Liver (tissue), 9 donors: Measurements from ENCODE around the gene CMTM6. TPM values are rescaled to one million over a fixed set of nuclear protein-coding genes. Genes with fewer than 3 reads are reported as not detected.

ENCODE experiments used
- DNase-seq: peaks from one replicate; pipeline ENCODE4 v3.0.0-alpha.2; 2017; ENCODE audit warnings: low spot score
- H3K27ac ChIP-seq, 2 donors: one replicate each; pipeline ENCODE4 v1.7.0; 2013; ENCODE audit warnings: inconsistent platforms in 2 of 2, low read length in 2 of 2, control low read depth in 1 of 2, low read depth in 1 of 2, mild to moderate bottlenecking in 1 of 2
- H3K27me3 ChIP-seq, 4 donors: one replicate each; pipeline versions ENCODE4 v1.6.1 to v1.7.0; 2013; ENCODE audit warnings: low read length in 3 of 4, inconsistent platforms in 1 of 4, mild to moderate bottlenecking in 1 of 4, moderate library complexity in 1 of 4; ENCODE audit not compliant: control insufficient read depth in 4 of 4, insufficient read depth in 4 of 4
- H3K36me3 ChIP-seq, 4 donors: one replicate each; pipeline versions ENCODE4 v1.6.1 to v1.7.0; 2013; ENCODE audit warnings: low read length in 3 of 4, mild to moderate bottlenecking in 3 of 4, low read depth in 1 of 4, moderate library complexity in 1 of 4; ENCODE audit not compliant: control insufficient read depth in 4 of 4, insufficient read depth in 3 of 4
- H3K4me1 ChIP-seq, 4 donors: one replicate each; pipeline versions ENCODE4 v1.6.1 to v1.7.0; 2013; ENCODE audit warnings: low read length in 3 of 4, mild to moderate bottlenecking in 3 of 4, moderate library complexity in 1 of 4; ENCODE audit not compliant: control insufficient read depth in 4 of 4, insufficient read depth in 4 of 4
- H3K4me3 ChIP-seq, 3 donors: one replicate each; pipeline versions ENCODE4 v1.6.1 to v1.7.0; 2013; ENCODE audit warnings: low read length in 3 of 3, control low read depth in 1 of 3, low read depth in 1 of 3, mild to moderate bottlenecking in 1 of 3
- H3K9ac ChIP-seq, 2 donors: one replicate each; pipeline ENCODE4 v1.7.0; 2013; ENCODE audit warnings: low read length in 2 of 2, mild to moderate bottlenecking in 2 of 2, moderate library complexity in 2 of 2, control low read depth in 1 of 2, low read depth in 1 of 2
- H3K9me3 ChIP-seq, 4 donors: one replicate each; pipeline versions ENCODE4 v1.6.1 to v1.7.0; 2013; ENCODE audit warnings: low read length in 3 of 4; ENCODE audit not compliant: control insufficient read depth in 4 of 4
- EGR1 ChIP-seq, 2 donors: IDR thresholded peaks; 2 replicates each; pipeline ENCODE4 v1.6.1; 2016 to 2018; ENCODE audit warnings: antibody characterized with exemption in 2 of 2, low read depth in 2 of 2
- FOXA2 ChIP-seq: IDR thresholded peaks from 2 replicates; pipeline ENCODE4 v1.6.1; 2016; ENCODE audit warnings: antibody characterized with exemption
- GABPA ChIP-seq, 2 donors: IDR thresholded peaks in 1 of 2; conservative IDR thresholded peaks in 1 of 2; 2 replicates each; pipeline ENCODE4 v1.6.1; 2016; ENCODE audit warnings: antibody characterized with exemption in 2 of 2, mild to moderate bottlenecking in 1 of 2, moderate library complexity in 1 of 2
- HNF4A ChIP-seq, 2 donors: conservative IDR thresholded peaks; 2 replicates each; pipeline ENCODE4 v1.6.1; 2016; ENCODE audit warnings: antibody characterized with exemption in 2 of 2, mild to moderate bottlenecking in 2 of 2
- JUND ChIP-seq, 2 donors: IDR thresholded peaks; 2 replicates each; pipeline ENCODE4 v1.6.1; 2016; ENCODE audit warnings: antibody characterized with exemption in 2 of 2
- NR2F2 ChIP-seq: IDR thresholded peaks from 2 replicates; pipeline ENCODE4 v1.6.1; 2016; ENCODE audit warnings: antibody characterized with exemption
- RAD21 ChIP-seq, 2 donors: IDR thresholded peaks; 2 replicates each; pipeline ENCODE4 v1.6.1; 2016; ENCODE audit warnings: antibody characterized with exemption in 2 of 2, mild to moderate bottlenecking in 2 of 2
- RXRA ChIP-seq, 2 donors: IDR thresholded peaks; 2 replicates each; pipeline ENCODE4 v1.6.1; 2017 to 2018; ENCODE audit warnings: antibody characterized with exemption in 2 of 2, mild to moderate bottlenecking in 1 of 2
- TAF1 ChIP-seq: conservative IDR thresholded peaks from 2 replicates; pipeline ENCODE4 v1.6.1; 2016; ENCODE audit warnings: antibody characterized with exemption, mild to moderate bottlenecking
- YY1 ChIP-seq: IDR thresholded peaks from 2 replicates; pipeline ENCODE4 v1.6.1; 2016; ENCODE audit warnings: antibody characterized with exemption, mild to moderate bottlenecking
- WGBS: extraction: QIAGEN DNeasy Blood & Tissue Kit; methylation state at CpG from one replicate; pipeline ENCODE4 v1.1.7; 2013; 5-methylcytosine and 5-hydroxymethylcytosine counted together
- polyA plus RNA-seq, 2 donors: library from polyadenylated mRNA; stranded (reverse) in 1 of 2; unstranded in 1 of 2; fragments of 200-250 nt in 1 of 2; fragments of >200 nt in 1 of 2; fragmentation: Nextera tagmentation in 1 of 2; extraction: Ambion mirVana in 1 of 2; gene quantifications; one replicate each; pipeline versions ENCODE4 v1.2.1 to v1.2.3, GENCODE V29; 2013 to 2015
- total RNA-seq, 2 donors: library from RNA; depleted of rRNA; stranded (reverse); fragments of >200 nt; gene quantifications; one replicate each; pipeline ENCODE4 v1.2.3, GENCODE V29; 2014
- TF ChIP-seq, protein P1 (sequence below): IDR thresholded peaks from 2 replicates; pipeline ENCODE4 v1.6.1; 2016; ENCODE audit warnings: antibody characterized with exemption
- TF ChIP-seq, protein P2 (sequence below): IDR thresholded peaks from 2 replicates; pipeline ENCODE4 v1.6.1; 2016; ENCODE audit warnings: antibody characterized with exemption, mild to moderate bottlenecking
- TF ChIP-seq, protein P3 (sequence below): fragments of 150-350 bp; IDR thresholded peaks from 2 replicates; pipeline ENCODE4 v1.5.1; 2017; ENCODE audit warnings: improper control_type of control experiment, low read depth, low read length; ENCODE audit not compliant: missing input control
- TF ChIP-seq, protein P4 (sequence below): IDR thresholded peaks from 2 replicates; pipeline ENCODE4 v1.6.1; 2016; ENCODE audit warnings: antibody characterized with exemption
- TF ChIP-seq, protein P5 (sequence below): IDR thresholded peaks from 2 replicates; pipeline ENCODE4 v1.6.1; 2016; ENCODE audit warnings: antibody characterized with exemption
- donor health status: healthy.
- donor health status: healthy.
- donor health status: healthy.
- donor health status: healthy.
- donor health status: healthy.

Gene CMTM6
- total and polyA plus RNA-seq, 4 donors, result 45.7 to 77.9 (median 51.8) TPM

DNA sequence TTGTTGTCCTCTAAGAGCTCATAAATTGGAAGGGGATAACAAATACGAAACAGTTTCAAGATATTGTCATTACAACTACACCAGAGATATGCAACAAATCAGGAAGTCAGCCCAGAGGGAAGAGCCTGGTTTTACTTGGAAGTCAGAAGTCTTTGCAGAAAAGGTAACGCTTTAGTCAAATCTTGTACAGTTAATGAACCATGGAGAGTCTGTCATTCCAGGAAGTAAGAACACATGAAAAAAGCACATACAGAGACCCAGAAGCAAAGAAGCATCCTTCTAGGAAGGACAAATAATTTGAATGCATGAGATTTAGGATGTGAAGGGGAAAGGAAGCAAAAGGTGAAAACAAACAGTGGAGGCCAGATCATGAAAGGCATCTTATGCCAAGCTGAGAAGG is 48.4 kb upstream of the CMTM6 start:
- peaks cover 0 to 3% (median 0%) of the 10 kb centered on the region in 4 donors for H3K4me1 ChIP-seq
- H3K9ac ChIP-seq, result no peak overlapping the region
- H3K36me3 ChIP-seq, result no peaks in the 10 kb centered on the region
- no peak overlapping the region for H3K4me3 ChIP-seq
- 88% methylated on average over 2 of the region's 2 CpGs for WGBS
- H3K9me3 ChIP-seq, result no peaks in the 10 kb centered on the region
- H3K27ac ChIP-seq, result no peak overlapping the region
- no peak for DNase-seq
- TF ChIP-seq YY1 (no peak), EGR1 (IDR thresholded peaks at IDR 0.05; ENCODE audit: low read depth in 2 of 2) (no peak), NR2F2 (no peak), FOXA2 (no peak)
- TF ChIP-seq, protein P1, sequence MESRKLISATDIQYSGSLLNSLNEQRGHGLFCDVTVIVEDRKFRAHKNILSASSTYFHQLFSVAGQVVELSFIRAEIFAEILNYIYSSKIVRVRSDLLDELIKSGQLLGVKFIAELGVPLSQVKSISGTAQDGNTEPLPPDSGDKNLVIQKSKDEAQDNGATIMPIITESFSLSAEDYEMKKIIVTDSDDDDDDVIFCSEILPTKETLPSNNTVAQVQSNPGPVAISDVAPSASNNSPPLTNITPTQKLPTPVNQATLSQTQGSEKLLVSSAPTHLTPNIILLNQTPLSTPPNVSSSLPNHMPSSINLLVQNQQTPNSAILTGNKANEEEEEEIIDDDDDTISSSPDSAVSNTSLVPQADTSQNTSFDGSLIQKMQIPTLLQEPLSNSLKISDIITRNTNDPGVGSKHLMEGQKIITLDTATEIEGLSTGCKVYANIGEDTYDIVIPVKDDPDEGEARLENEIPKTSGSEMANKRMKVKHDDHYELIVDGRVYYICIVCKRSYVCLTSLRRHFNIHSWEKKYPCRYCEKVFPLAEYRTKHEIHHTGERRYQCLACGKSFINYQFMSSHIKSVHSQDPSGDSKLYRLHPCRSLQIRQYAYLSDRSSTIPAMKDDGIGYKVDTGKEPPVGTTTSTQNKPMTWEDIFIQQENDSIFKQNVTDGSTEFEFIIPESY, result no peak
- H3K27me3 ChIP-seq, result no peaks in the 10 kb centered on the region

DNA sequence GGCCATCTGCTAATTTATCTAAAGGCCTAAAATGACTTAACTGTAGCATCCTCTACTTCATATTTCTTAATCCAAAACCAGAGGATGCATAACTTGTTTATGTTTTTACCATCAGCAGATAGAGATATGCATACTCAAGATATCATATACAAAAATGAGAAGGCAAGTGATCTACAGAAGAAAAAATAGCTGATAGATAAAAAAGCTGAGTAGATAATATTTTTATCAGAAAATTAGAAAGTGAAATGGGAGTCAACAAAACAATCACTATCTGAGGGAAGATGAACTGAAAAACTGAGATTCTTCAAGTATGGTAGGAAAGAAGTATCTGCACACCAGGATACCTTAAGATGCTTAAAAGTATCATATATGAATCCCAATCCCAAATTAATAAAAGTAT is 42.7 kb upstream of the CMTM6 start:
- Histone ChIP-seq H3K9ac (no peak overlapping the region), H3K27me3 (no peaks in the 10 kb centered on the region), H3K4me3 (no peak overlapping the region), H3K36me3 (peaks cover 0 to 3% (median 2%) of the 10 kb centered on the region in 4 donors), H3K4me1 (no peaks in the 10 kb centered on the region), H3K27ac (no peak overlapping the region), H3K9me3 (no peaks in the 10 kb centered on the region)
- no peak for TF ChIP-seq YY1
- TF ChIP-seq EGR1 (IDR thresholded peaks at IDR 0.05; ENCODE audit: low read depth in 2 of 2), result no peak
- TF ChIP-seq TAF1, result no peak
- TF ChIP-seq, protein P2, sequence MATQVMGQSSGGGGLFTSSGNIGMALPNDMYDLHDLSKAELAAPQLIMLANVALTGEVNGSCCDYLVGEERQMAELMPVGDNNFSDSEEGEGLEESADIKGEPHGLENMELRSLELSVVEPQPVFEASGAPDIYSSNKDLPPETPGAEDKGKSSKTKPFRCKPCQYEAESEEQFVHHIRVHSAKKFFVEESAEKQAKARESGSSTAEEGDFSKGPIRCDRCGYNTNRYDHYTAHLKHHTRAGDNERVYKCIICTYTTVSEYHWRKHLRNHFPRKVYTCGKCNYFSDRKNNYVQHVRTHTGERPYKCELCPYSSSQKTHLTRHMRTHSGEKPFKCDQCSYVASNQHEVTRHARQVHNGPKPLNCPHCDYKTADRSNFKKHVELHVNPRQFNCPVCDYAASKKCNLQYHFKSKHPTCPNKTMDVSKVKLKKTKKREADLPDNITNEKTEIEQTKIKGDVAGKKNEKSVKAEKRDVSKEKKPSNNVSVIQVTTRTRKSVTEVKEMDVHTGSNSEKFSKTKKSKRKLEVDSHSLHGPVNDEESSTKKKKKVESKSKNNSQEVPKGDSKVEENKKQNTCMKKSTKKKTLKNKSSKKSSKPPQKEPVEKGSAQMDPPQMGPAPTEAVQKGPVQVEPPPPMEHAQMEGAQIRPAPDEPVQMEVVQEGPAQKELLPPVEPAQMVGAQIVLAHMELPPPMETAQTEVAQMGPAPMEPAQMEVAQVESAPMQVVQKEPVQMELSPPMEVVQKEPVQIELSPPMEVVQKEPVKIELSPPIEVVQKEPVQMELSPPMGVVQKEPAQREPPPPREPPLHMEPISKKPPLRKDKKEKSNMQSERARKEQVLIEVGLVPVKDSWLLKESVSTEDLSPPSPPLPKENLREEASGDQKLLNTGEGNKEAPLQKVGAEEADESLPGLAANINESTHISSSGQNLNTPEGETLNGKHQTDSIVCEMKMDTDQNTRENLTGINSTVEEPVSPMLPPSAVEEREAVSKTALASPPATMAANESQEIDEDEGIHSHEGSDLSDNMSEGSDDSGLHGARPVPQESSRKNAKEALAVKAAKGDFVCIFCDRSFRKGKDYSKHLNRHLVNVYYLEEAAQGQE, result no peak
- TF ChIP-seq GABPA (IDR thresholded peaks at IDR 0.05 in 1 of 2, conservative IDR thresholded peaks at IDR 0.05 in 1 of 2), result no peak
- TF ChIP-seq NR2F2, result no peak
- DNase-seq, result no peak

DNA sequence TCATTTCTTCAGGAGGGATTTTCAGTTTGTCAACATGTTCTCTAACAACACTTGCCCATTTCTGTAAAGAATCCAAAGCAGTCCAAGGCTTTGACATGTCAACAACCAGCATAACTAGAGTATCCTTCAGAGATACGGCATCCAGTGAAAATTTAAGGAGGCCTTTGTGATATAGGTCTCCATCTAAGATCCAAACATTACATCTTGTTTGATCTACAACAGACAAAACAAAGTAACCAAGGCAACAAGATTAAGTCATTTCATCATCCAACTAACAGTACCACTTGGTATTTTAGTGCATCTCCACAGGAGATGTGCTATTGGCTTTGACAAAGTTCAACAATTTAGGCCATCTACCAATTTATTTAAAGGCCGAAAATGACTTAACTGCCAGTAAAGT is 42.2 kb upstream of the CMTM6 start:
- Histone ChIP-seq H3K27ac (no peak overlapping the region), H3K9me3 (no peaks in the 10 kb centered on the region), H3K27me3 (no peaks in the 10 kb centered on the region), H3K4me1 (no peaks in the 10 kb centered on the region), H3K4me3 (no peak overlapping the region), H3K36me3 (peaks cover 0 to 3% (median 2%) of the 10 kb centered on the region in 4 donors), H3K9ac (no peak overlapping the region)
- 89% methylated on average over 2 of the region's 2 CpGs for WGBS
- no peak for DNase-seq
- no peak for TF ChIP-seq GABPA (IDR thresholded peaks at IDR 0.05 in 1 of 2, conservative IDR thresholded peaks at IDR 0.05 in 1 of 2)
- no peak for TF ChIP-seq RAD21 (IDR thresholded peaks at IDR 0.05)
- TF ChIP-seq HNF4A (conservative IDR thresholded peaks at IDR 0.05), result no peak
- TF ChIP-seq JUND (IDR thresholded peaks at IDR 0.05), result no peak
- no peak for TF ChIP-seq NR2F2
- TF ChIP-seq TAF1, result no peak
- TF ChIP-seq, protein P3, sequence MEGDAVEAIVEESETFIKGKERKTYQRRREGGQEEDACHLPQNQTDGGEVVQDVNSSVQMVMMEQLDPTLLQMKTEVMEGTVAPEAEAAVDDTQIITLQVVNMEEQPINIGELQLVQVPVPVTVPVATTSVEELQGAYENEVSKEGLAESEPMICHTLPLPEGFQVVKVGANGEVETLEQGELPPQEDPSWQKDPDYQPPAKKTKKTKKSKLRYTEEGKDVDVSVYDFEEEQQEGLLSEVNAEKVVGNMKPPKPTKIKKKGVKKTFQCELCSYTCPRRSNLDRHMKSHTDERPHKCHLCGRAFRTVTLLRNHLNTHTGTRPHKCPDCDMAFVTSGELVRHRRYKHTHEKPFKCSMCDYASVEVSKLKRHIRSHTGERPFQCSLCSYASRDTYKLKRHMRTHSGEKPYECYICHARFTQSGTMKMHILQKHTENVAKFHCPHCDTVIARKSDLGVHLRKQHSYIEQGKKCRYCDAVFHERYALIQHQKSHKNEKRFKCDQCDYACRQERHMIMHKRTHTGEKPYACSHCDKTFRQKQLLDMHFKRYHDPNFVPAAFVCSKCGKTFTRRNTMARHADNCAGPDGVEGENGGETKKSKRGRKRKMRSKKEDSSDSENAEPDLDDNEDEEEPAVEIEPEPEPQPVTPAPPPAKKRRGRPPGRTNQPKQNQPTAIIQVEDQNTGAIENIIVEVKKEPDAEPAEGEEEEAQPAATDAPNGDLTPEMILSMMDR, result no peak
- TF ChIP-seq, protein P1, result no peak
- TF ChIP-seq, protein P4, sequence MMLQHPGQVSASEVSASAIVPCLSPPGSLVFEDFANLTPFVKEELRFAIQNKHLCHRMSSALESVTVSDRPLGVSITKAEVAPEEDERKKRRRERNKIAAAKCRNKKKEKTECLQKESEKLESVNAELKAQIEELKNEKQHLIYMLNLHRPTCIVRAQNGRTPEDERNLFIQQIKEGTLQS, result no peak
- no peak for TF ChIP-seq RXRA (IDR thresholded peaks at IDR 0.05)
- TF ChIP-seq FOXA2, result no peak
- TF ChIP-seq, protein P5, sequence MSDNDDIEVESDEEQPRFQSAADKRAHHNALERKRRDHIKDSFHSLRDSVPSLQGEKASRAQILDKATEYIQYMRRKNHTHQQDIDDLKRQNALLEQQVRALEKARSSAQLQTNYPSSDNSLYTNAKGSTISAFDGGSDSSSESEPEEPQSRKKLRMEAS, result no peak
